HFFc6 (cell line): Measurements from ENCODE around the gene PRKCE. TPM values are rescaled to one million over a fixed set of nuclear protein-coding genes. Genes with fewer than 3 reads are reported as not detected.

Experiments
- DNase-seq: peaks from one replicate; pipeline ENCODE4 v3.0.0-alpha.2; 2018
- H3K27ac Mint-ChIP-seq: 2 replicates; pipeline ENCODE4 v1.8.0; 2020; ENCODE audit warnings: mild to moderate bottlenecking, mixed read lengths
- H3K27me3 Mint-ChIP-seq: 2 replicates; pipeline ENCODE4 v1.8.0; 2021; ENCODE audit warnings: mild to moderate bottlenecking, moderate library complexity, mixed read lengths; ENCODE audit not compliant: insufficient read depth
- H3K36me3 Mint-ChIP-seq: 2 replicates; pipeline ENCODE4 v1.8.0; 2021; ENCODE audit warnings: low read depth, mixed read lengths
- H3K4me1 Mint-ChIP-seq: 2 replicates; pipeline ENCODE4 v1.8.0; 2020; ENCODE audit warnings: low read depth, mixed read lengths
- H3K4me3 Mint-ChIP-seq: 2 replicates; pipeline ENCODE4 v1.8.0; 2020; ENCODE audit warnings: mild to moderate bottlenecking, moderate library complexity, mixed read lengths
- H3K9me3 Mint-ChIP-seq: 2 replicates; pipeline ENCODE4 v1.8.0; 2020; ENCODE audit warnings: mild to moderate bottlenecking, mixed read lengths
- total RNA-seq, 6 experiments: library from RNA; stranded (reverse); fragmentation: NEBNext Ultra II Directional; extraction: Animal tissue kit (Norgen Biotek cat#: 25700); gene quantifications; 2 replicates in 1 of 6; 3 replicates in 5 of 6; pipeline ENCODE4 v1.2.3, GENCODE V29; 2021
- TF ChIP-seq, protein P1 (sequence below): fragments of 200-600 bp; sonication (generic); IDR thresholded peaks from 2 replicates; pipeline ENCODE4 v1.5.0; 2021; ENCODE audit warnings: antibody characterized with exemption, mild to moderate bottlenecking

The PRKCE gene
- total RNA-seq, 6 experiments from 2014 or later: 10.8 to 13.7 (median 12.0) TPM

DNA sequence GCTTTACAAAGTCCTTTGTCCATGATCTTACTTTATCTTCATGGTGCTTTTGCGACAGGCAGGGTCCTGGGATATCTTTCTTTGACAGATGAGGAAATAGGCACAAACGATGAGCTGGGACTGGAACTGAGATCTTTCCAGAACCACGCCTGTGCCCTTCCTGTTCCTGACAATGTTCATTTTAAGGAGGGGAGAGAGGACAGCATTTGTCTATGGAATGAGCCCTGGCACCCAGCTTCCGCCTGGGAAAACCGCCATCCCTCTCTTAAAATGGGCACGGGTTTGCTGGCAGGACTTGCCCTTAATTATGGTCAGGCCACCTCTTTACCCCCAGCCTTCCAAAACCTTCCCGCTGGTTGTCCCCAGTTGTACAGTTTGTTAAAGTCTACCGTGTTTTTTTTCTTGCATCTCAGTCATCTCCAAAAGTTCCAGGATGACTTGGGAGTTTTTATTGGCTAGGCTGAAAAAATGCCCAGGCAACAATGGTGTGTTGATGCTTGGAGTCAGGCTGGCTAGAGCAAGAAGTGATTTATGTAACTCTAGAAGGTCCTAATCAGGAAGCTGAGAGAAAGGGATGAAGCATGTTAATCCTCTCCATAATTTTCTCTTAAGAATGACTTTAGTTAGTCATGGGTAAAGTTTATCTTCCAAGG lies 380.8 kb downstream of the PRKCE start:
- peaks cover 2% of the 10 kb centered on the region for H3K27me3 Mint-ChIP-seq

DNA sequence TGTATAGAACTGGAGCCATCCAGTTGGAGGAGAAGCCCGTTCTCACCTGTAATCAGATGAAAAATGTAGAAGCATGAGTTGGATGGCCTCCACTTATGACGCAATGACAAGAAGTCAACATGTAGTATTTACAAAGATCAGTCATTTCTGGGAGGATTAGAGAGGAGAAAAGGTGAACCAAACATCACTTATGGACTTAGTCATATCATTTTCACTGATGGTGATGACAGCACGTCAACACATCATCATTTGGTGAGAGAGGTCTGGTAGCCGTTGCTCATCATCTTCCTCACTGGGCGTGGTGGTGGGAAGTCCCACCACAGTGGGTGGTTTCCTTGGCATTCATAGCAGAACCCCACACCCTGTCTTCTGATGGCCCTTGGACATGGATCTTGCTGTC lies 381.5 kb downstream of the PRKCE start:
- peaks cover 10% of the 10 kb centered on the region for H3K4me1 Mint-ChIP-seq
- H3K9me3 Mint-ChIP-seq: no peaks in the 10 kb centered on the region
- DNase-seq: no peak
- TF ChIP-seq, protein P1, sequence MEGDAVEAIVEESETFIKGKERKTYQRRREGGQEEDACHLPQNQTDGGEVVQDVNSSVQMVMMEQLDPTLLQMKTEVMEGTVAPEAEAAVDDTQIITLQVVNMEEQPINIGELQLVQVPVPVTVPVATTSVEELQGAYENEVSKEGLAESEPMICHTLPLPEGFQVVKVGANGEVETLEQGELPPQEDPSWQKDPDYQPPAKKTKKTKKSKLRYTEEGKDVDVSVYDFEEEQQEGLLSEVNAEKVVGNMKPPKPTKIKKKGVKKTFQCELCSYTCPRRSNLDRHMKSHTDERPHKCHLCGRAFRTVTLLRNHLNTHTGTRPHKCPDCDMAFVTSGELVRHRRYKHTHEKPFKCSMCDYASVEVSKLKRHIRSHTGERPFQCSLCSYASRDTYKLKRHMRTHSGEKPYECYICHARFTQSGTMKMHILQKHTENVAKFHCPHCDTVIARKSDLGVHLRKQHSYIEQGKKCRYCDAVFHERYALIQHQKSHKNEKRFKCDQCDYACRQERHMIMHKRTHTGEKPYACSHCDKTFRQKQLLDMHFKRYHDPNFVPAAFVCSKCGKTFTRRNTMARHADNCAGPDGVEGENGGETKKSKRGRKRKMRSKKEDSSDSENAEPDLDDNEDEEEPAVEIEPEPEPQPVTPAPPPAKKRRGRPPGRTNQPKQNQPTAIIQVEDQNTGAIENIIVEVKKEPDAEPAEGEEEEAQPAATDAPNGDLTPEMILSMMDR: no peak
- 0 out of 2 replicates have a peak, but pooled peaks cover 7% of the 10 kb centered on the region for H3K36me3 Mint-ChIP-seq
- H3K27ac Mint-ChIP-seq: no peak overlapping the region
- H3K27me3 Mint-ChIP-seq: peaks cover 2% of the 10 kb centered on the region
- H3K4me3 Mint-ChIP-seq: no peak overlapping the region

More for the DNA sequence above, 380.8 kb downstream of the PRKCE start:
- no peak overlapping the region for H3K27ac Mint-ChIP-seq
- DNase-seq: no peak
- TF ChIP-seq, protein P1: no peak
- peaks cover 10% of the 10 kb centered on the region for H3K4me1 Mint-ChIP-seq
- H3K36me3 Mint-ChIP-seq: 0 out of 2 replicates have a peak, but pooled peaks cover 7% of the 10 kb centered on the region
- H3K9me3 Mint-ChIP-seq: no peaks in the 10 kb centered on the region
- no peak overlapping the region for H3K4me3 Mint-ChIP-seq

DNA sequence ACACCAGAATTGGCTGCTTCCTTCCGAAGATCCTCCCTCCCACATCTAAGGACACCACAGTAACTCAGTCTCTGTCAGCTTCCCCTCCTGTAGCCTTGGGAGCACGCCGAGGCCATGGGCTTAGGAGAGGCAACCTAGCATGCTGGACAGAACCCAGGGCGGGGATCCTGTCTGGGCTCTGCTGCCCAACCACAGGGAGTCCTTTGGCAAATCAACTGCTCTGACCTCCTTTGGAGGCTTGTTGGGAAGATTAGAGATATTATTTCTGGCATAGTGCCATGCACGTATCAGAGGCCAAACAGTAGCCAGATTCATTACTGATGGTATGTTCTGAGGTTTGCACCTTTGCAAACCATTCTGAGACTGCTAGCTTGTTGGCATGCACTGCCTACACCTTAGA lies 383.1 kb downstream of the PRKCE start:
- peaks cover 3% of the 10 kb centered on the region for H3K4me1 Mint-ChIP-seq
- TF ChIP-seq, protein P1: no peak
- no peak for DNase-seq
- H3K9me3 Mint-ChIP-seq: no peaks in the 10 kb centered on the region
- 0 out of 2 replicates have a peak, but pooled peaks cover 7% of the 10 kb centered on the region for H3K36me3 Mint-ChIP-seq
- H3K27me3 Mint-ChIP-seq: peaks cover 2% of the 10 kb centered on the region
- H3K27ac Mint-ChIP-seq: no peak overlapping the region
- no peak overlapping the region; the same call in 1 of the 2 replicates for H3K4me3 Mint-ChIP-seq

DNA sequence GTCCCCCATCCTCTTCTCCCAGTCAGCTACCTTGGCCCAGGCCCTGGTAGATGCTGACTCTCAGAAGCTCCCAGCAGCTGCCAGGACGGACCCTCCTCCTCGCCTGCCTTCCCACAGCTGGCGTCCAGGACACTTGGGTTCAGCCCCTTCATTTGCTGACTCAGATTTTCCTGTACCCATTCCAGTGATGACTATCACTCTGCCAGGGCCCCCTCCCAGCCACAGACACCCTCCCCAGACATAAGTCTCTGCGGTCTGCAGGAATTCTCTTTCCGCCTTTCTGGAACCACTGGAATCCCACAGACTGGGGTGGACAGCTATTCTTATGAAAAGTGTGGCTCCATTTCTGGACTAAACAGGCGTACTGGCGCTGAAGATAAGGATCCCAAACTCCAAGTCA lies 385.5 kb downstream of the PRKCE start:
- Mint-ChIP-seq H3K27ac (no peak overlapping the region), H3K9me3 (no peaks in the 10 kb centered on the region)

DNA sequence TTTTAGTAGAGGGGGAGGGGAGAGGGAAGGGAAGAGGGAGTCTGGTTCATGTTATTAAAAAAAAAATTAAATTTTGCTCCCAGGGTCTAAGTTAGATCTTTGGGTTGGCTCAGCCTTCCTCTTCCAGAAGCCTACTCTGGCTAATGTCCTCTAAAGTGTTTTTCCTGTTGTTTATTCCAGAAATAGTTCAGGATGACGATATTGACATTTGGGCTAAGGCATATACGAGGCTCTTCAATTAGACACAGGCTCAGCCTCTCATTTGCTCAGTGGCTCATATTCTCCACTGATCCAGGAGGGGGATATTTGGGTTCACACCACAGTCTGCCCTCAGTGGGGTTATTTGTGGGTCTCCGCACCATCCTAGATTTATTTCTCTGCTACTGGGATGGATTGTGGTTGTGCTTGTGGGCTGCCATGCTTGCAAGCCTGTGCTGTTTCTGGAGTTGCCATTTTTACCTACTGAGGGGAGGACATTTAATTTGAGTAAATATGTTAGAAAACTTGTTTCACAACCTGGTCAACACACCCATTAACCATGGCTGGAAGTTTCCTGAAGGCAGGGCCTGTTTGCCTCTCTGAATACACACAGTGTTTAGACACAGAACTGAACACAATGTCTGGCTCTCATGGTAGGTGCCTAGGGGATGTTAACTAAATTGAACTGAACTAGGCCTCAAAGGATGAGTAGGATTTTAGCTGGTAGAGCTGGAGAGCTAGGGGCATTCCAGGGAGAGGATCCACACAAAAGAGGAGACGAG lies 388.2 kb downstream of the PRKCE start:
- peaks cover 2% of the 10 kb centered on the region for H3K27me3 Mint-ChIP-seq
- H3K4me1 Mint-ChIP-seq: peaks cover 19% of the 10 kb centered on the region
- no peak overlapping the region; the same call in 1 of the 2 replicates for H3K27ac Mint-ChIP-seq
- no peaks in the 10 kb centered on the region for H3K36me3 Mint-ChIP-seq
- TF ChIP-seq, protein P1: no peak
- H3K9me3 Mint-ChIP-seq: no peaks in the 10 kb centered on the region
- DNase-seq: no peak
- H3K4me3 Mint-ChIP-seq: no peak overlapping the region

More for the DNA sequence above, 385.5 kb downstream of the PRKCE start:
- no peak overlapping the region for H3K4me3 Mint-ChIP-seq
- no peak for DNase-seq
- H3K36me3 Mint-ChIP-seq: 0 out of 2 replicates have a peak, but pooled peaks cover 7% of the 10 kb centered on the region
- H3K4me1 Mint-ChIP-seq: peaks cover 11% of the 10 kb centered on the region
- TF ChIP-seq, protein P1: no peak
- H3K27me3 Mint-ChIP-seq: peaks cover 2% of the 10 kb centered on the region
